Thoracic aorta (tissue), 2 donors: ENCODE results near the gene CAPN15. TPM values are rescaled to one million over a fixed set of nuclear protein-coding genes. Genes with fewer than 3 reads are reported as not detected.

Experiments
- ATAC-seq: fragments of 150-250 bp; one replicate; pipeline ENCODE4 v1.8.0; 2017; ENCODE audit warnings: low read depth; ENCODE audit not compliant: insufficient number of reproducible peaks, low FRiP score
- DNase-seq: peaks from one replicate; pipeline ENCODE4 v3.0.0-alpha.2; 2020; ENCODE audit warnings: low spot score
- H3K27ac ChIP-seq, 2 donors: fragments of 200-600 bp; sonication (generic); 1 replicate in 1 of 2; 2 replicates in 1 of 2; pipeline ENCODE4 v1.5.1; 2016; ENCODE audit warnings: mild to moderate bottlenecking in 2 of 2, moderate library complexity in 2 of 2
- H3K27me3 ChIP-seq: fragments of 200-600 bp; sonication (generic); replicated peaks from 2 replicates; pipeline ENCODE4 v1.6.0; 2016; ENCODE audit warnings: mild to moderate bottlenecking; ENCODE audit not compliant: insufficient read depth
- H3K36me3 ChIP-seq: fragments of 200-600 bp; sonication (generic); one replicate; pipeline ENCODE4 v1.5.1; 2016
- H3K4me1 ChIP-seq, 2 donors: fragments of 200-600 bp; sonication (generic); 1 replicate in 1 of 2; 2 replicates in 1 of 2; pipeline versions ENCODE4 v1.5.1 to v1.6.0; 2016; ENCODE audit warnings: low read depth in 2 of 2, mild to moderate bottlenecking in 1 of 2; ENCODE audit not compliant: control insufficient read depth in 1 of 2
- H3K4me3 ChIP-seq: fragments of 200-600 bp; sonication (generic); 2 replicates; pipeline ENCODE4 v1.5.1; 2016; ENCODE audit warnings: mild to moderate bottlenecking
- H3K9me3 ChIP-seq: fragments of 200-600 bp; sonication (generic); 2 replicates; pipeline ENCODE4 v1.5.1; 2016
- total RNA-seq, 2 donors: library from RNA; depleted of rRNA; stranded (reverse); fragments of >200 nt; gene quantifications; one replicate each; pipeline versions ENCODE4 v1.1.0 to v1.2.3, GENCODE V29; 2016
- TF ChIP-seq, protein P1 (sequence below): fragments of 200-600 bp; sonication (generic); IDR thresholded peaks from one replicate; pipeline ENCODE4 v1.5.1; 2019; ENCODE audit warnings: antibody characterized with exemption

Gene CAPN15
- total RNA-seq, 2 donors from 2014 or later, result 46.2 to 96.6 TPM

DNA sequence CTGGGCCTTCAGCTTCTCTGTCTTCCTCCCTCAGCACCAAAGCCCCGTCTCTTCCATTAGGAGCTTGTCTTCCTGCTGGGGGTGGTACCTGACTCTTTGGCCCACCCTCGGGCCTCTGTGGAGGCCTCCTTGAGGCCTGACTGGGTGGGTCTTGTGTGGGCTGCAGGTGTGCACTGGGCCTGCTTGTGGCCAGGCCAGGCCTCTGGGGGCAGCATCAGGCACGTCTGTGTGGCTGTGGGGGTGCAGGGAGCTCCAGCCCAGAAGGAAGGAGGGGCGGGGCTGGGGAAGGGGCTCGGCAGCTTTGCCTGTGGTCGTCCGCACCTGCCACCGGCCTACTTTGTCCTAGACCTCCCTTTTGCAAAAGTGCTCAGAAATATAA lies 49.3 kb downstream of the CAPN15 start:
- no peaks in the 10 kb centered on the region for H3K9me3 ChIP-seq
- H3K27ac ChIP-seq, result no peak overlapping the region
- H3K36me3 ChIP-seq, result no peaks in the 10 kb centered on the region
- H3K27me3 ChIP-seq, result no peaks in the 10 kb centered on the region
- no peak overlapping the region for H3K4me3 ChIP-seq
- ATAC-seq (no peak), DNase-seq (no peak)
- peaks cover 0 to under 1% of the 10 kb centered on the region in 2 donors for H3K4me1 ChIP-seq
- TF ChIP-seq, protein P1, sequence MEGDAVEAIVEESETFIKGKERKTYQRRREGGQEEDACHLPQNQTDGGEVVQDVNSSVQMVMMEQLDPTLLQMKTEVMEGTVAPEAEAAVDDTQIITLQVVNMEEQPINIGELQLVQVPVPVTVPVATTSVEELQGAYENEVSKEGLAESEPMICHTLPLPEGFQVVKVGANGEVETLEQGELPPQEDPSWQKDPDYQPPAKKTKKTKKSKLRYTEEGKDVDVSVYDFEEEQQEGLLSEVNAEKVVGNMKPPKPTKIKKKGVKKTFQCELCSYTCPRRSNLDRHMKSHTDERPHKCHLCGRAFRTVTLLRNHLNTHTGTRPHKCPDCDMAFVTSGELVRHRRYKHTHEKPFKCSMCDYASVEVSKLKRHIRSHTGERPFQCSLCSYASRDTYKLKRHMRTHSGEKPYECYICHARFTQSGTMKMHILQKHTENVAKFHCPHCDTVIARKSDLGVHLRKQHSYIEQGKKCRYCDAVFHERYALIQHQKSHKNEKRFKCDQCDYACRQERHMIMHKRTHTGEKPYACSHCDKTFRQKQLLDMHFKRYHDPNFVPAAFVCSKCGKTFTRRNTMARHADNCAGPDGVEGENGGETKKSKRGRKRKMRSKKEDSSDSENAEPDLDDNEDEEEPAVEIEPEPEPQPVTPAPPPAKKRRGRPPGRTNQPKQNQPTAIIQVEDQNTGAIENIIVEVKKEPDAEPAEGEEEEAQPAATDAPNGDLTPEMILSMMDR, result no peak

DNA sequence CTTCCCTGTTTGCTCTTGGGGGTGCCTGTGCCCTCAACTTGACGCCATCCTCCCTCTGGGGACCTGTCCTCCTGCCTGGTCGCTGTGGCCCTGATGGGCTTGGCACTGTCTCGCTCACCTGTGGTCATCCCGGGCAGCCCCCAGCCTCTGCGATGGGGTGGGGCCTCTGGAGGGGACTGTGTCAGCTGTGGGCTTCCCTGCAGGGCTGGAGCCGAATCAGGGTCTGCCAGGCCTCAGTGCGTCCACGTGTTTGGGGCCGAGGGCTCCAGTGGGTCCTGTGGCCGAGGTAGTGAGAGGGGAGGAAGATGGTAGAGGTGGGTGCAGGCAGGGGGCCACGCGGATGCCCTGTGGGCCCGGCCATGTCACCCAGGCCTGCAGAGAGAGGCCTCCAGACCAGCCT lies 50.3 kb downstream of the CAPN15 start:
- no peak overlapping the region for H3K4me3 ChIP-seq
- H3K27ac ChIP-seq, result no peak overlapping the region
- no peaks in the 10 kb centered on the region for H3K4me1 ChIP-seq
- no peaks in the 10 kb centered on the region for H3K9me3 ChIP-seq
- TF ChIP-seq, protein P1, result no peak
- ATAC-seq, result no peak
- DNase-seq, result no peak
- H3K27me3 ChIP-seq, result no peaks in the 10 kb centered on the region
- H3K36me3 ChIP-seq, result no peaks in the 10 kb centered on the region

DNA sequence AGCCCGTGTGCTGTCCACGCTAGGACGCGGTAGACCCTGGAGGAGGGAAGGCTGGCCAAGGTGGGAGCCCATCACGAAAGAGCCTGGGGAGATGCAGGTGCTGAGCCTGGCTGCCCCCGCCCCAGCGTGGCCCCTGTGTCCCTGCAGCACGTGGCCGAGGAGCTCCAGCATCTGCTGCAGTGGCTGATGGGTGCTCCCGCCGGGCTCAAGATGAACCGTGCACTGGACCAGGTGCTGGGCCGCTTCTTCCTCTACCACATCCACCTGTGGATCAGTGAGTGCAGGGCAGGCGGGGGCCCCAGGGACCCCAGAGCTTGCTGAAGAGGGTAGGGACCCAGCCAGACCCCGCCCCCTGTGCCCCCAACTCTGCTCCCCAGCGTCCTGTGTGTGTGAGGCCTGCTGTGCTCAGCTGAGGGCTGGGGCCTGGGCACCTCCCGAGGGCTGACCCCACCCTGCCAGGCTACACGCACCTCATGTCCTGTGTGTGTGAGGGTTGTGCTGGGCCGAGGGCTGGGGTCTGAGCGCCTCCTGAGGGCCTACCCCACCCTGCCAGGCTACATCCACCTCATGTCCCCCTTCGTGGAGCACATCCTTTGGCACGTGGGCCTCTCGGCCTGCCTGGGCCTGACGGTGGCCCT lies 50.8 kb downstream of the CAPN15 start:
- Histone ChIP-seq H3K27ac (no peak overlapping the region), H3K27me3 (no peaks in the 10 kb centered on the region), H3K36me3 (no peaks in the 10 kb centered on the region), H3K4me3 (no peak overlapping the region), H3K4me1 (no peaks in the 10 kb centered on the region), H3K9me3 (no peaks in the 10 kb centered on the region)
- no peak for ATAC-seq
- TF ChIP-seq, protein P1, result no peak
- DNase-seq, result no peak

DNA sequence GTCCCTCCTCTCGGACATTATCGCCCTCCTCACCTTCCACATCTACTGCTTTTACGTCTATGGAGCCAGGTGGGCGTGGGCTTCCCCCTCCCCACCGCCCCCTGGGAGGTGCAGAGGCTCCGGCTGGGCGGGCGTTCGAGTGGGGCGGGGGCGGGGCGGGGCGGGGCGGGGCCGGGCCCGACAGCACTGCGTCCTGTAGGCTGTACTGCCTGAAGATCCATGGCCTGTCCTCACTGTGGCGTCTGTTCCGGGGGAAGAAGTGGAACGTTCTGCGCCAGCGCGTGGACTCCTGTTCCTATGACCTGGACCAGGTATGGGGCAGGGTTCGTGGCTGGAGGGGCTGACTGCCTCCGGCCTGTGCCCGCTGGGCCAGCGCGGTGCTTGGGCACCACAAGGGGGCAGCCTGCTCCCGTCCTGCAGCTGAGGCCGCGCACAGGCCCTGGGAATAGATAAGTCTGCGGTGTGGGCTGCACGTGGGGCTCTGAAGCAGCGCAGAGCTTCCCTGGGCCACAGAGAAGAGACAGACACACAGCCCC lies 51.4 kb downstream of the CAPN15 start:
- Histone ChIP-seq H3K9me3 (no peaks in the 10 kb centered on the region), H3K4me3 (no peak overlapping the region), H3K36me3 (no peaks in the 10 kb centered on the region)

DNA sequence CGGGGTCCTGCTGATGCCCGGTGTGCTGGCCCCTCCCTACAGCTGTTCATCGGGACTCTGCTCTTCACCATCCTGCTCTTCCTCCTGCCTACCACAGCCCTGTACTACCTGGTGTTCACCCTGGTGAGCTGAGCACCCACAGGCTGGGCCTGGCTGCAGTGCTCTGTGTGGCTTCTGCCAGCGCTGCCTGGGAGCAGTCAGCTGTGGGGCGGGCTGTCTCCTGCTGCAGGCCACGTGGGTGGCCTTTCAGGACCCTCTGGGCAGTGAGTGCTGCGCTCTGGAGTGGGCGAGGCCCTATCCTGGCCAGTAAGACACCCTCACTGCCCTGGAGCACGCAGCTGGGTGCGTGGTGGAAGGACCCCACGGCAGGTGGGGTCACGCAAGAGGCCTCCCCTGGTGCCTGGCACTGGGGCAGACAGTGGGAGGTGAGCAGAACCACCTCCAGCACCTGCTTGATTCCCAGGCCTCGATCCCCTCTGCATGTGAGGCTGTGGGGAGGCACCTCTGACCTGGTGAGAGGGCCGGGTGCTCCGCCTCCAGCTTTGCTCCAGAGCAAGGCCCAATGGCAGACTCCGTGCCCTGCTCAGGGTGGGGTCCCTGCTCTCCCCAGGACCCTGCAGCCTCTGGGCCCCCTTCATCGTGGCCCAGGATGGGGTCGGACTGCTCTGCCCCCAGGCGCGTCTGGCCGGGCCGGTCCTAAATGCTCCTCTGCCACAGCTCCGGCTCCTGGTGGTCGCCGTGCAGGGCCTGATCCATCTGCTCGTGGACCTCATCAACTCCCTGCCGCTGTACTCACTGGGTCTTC lies 52.8 kb downstream of the CAPN15 start:
- TF ChIP-seq, protein P1, result no peak
- Histone ChIP-seq H3K36me3 (no peaks in the 10 kb centered on the region), H3K9me3 (no peaks in the 10 kb centered on the region), H3K4me3 (no peak overlapping the region), H3K27me3 (no peaks in the 10 kb centered on the region), H3K27ac (no peak overlapping the region), H3K4me1 (no peaks in the 10 kb centered on the region)
- ATAC-seq, result no peak
- DNase-seq, result no peak

More for the DNA sequence above, 51.4 kb downstream of the CAPN15 start:
- no peak for ATAC-seq
- Histone ChIP-seq H3K27me3 (no peaks in the 10 kb centered on the region), H3K4me1 (no peaks in the 10 kb centered on the region), H3K27ac (no peak overlapping the region)
- TF ChIP-seq, protein P1, result peak; percentile 58
- no peak for DNase-seq
